Large intestine (tissue), 3 donors: Measurements from ENCODE around the gene DHRSX. TPM values are rescaled to one million over a fixed set of nuclear protein-coding genes. Genes with fewer than 3 reads are reported as not detected.
"Not testable (repeated sequence)": the region's sequence is repeated elsewhere in the genome, so short reads cannot be mapped to it uniquely, and the experiment has no call there.

Source experiments
- DNase-seq, 2 donors: peaks; one replicate each; pipeline versions ENCODE4 v3.0.0 to v3.0.0-alpha.2; 2013
- H3K27ac ChIP-seq: one replicate; pipeline ENCODE4 v1.5.1; 2013; ENCODE audit warnings: low read length
- H3K27me3 ChIP-seq: 2 replicates; pipeline ENCODE4 v1.6.1; 2013; ENCODE audit warnings: low read length; ENCODE audit not compliant: control insufficient read depth, insufficient read depth
- H3K36me3 ChIP-seq: 2 replicates; pipeline ENCODE4 v1.6.1; 2013; ENCODE audit warnings: low read length; ENCODE audit not compliant: control insufficient read depth, insufficient read depth
- H3K4me1 ChIP-seq: one replicate; pipeline ENCODE4 v1.6.1; 2013; ENCODE audit warnings: low read length; ENCODE audit not compliant: control insufficient read depth, insufficient read depth
- H3K4me3 ChIP-seq: one replicate; pipeline ENCODE4 v1.5.1; 2013; ENCODE audit warnings: low read length
- H3K9me3 ChIP-seq: one replicate; pipeline ENCODE4 v1.6.1; 2013; ENCODE audit warnings: mild to moderate bottlenecking, low read depth, low read length, moderate library complexity; ENCODE audit not compliant: control insufficient read depth
- WGBS: methylation state at CpG from one replicate; pipeline ENCODE4 v1.1.5; 2013; ENCODE audit warnings: low lambda C conversion rate; ENCODE audit not compliant: insufficient coverage; 5-methylcytosine and 5-hydroxymethylcytosine counted together
- polyA plus RNA-seq: library from polyadenylated mRNA; unstranded; fragments of 120-200 nt; gene quantifications from one replicate; pipeline ENCODE4 v1.2.1, GENCODE V29; 2013

The DHRSX gene
- polyA plus RNA-seq, 1 donor: 17.9 TPM

- Histone ChIP-seq H3K4me1 (no peaks in the 10 kb centered on the region), H3K36me3 (peaks cover 3% of the 10 kb centered on the region), H3K27me3 (no peaks in the 10 kb centered on the region), H3K9me3 (no peaks in the 10 kb centered on the region), H3K27ac (no peak overlapping the region), H3K4me3 (no peak overlapping the region)
- WGBS: no CpG with 5 or more reads among the region's 3 CpGs
- DNase-seq: no peak
These were observed 117.0 kb downstream of the DHRSX start for GRCh38 chrX:2383735-2384134.

- H3K9me3 ChIP-seq: no peaks in the 10 kb centered on the region
- H3K27me3 ChIP-seq: no peaks in the 10 kb centered on the region
- no peak overlapping the region for H3K4me3 ChIP-seq
- no peak for DNase-seq
- no peaks in the 10 kb centered on the region for H3K4me1 ChIP-seq
- no CpG with 5 or more reads among the region's 1 CpG for whole genome bisulfite sequencing
- H3K36me3 ChIP-seq: peaks cover 3% of the 10 kb centered on the region
- H3K27ac ChIP-seq: no peak overlapping the region
These were observed 117.6 kb downstream of the DHRSX start for GRCh38 chrX:2383144-2383543.

- not testable (repeated sequence) for H3K36me3 ChIP-seq, H3K4me3 ChIP-seq, DNase-seq, H3K27ac ChIP-seq, H3K9me3 ChIP-seq, H3K4me1 ChIP-seq, H3K27me3 ChIP-seq
- 100% methylated on average over 2 of the region's 3 CpGs for WGBS
These were observed 118.2 kb downstream of the DHRSX start for GRCh38 chrX:2382433-2383048.

GRCh38 chrX:2376166-2376565, 124.6 kb downstream of the DHRSX start:
- peaks cover 2% of the 10 kb centered on the region for H3K36me3 ChIP-seq
- no peak overlapping the region for H3K27ac ChIP-seq
- H3K9me3 ChIP-seq: no peaks in the 10 kb centered on the region
- H3K4me1 ChIP-seq: no peaks in the 10 kb centered on the region
- WGBS: no CpG with 5 or more reads among the region's 6 CpGs
- DNase-seq: no peak
- H3K27me3 ChIP-seq: no peaks in the 10 kb centered on the region
- no peak overlapping the region for H3K4me3 ChIP-seq

GRCh38 chrX:2374086-2374485, 126.7 kb downstream of the DHRSX start:
- no peak for DNase-seq
- Histone ChIP-seq H3K9me3 (no peaks in the 10 kb centered on the region), H3K27me3 (no peaks in the 10 kb centered on the region), H3K4me1 (no peaks in the 10 kb centered on the region), H3K4me3 (no peak overlapping the region), H3K36me3 (peaks cover 2% of the 10 kb centered on the region), H3K27ac (no peak overlapping the region)
- WGBS: no CpG with 5 or more reads among the region's 4 CpGs

- H3K36me3 ChIP-seq: peaks cover 2% of the 10 kb centered on the region
- WGBS: 100% methylated on average over 1 of the region's 8 CpGs
- H3K27ac ChIP-seq: no peak overlapping the region
- no peak for DNase-seq
- H3K27me3 ChIP-seq: no peaks in the 10 kb centered on the region
- H3K4me1 ChIP-seq: no peaks in the 10 kb centered on the region
- no peaks in the 10 kb centered on the region for H3K9me3 ChIP-seq
- H3K4me3 ChIP-seq: no peak overlapping the region
These were observed 127.2 kb downstream of the DHRSX start for GRCh38 chrX:2373615-2374014.

GRCh38 chrX:2371026-2371711, 129.6 kb downstream of the DHRSX start:
- Histone ChIP-seq H3K4me1 (no peaks in the 10 kb centered on the region), H3K4me3 (no peak overlapping the region), H3K27ac (no peak overlapping the region), H3K9me3 (no peaks in the 10 kb centered on the region), H3K36me3 (peaks cover 2% of the 10 kb centered on the region), H3K27me3 (no peaks in the 10 kb centered on the region)
- DNase-seq: no peak
- 87% methylated on average over 16 of the region's 20 CpGs for WGBS

GRCh38 chrX:2370456-2370855, 130.3 kb downstream of the DHRSX start:
- H3K9me3 ChIP-seq: no peaks in the 10 kb centered on the region
- WGBS: no CpG with 5 or more reads among the region's 8 CpGs
- no peak overlapping the region for H3K27ac ChIP-seq
- DNase-seq: no peak
- peaks cover 2% of the 10 kb centered on the region for H3K36me3 ChIP-seq
- H3K27me3 ChIP-seq: no peaks in the 10 kb centered on the region
- H3K4me3 ChIP-seq: no peak overlapping the region
- no peaks in the 10 kb centered on the region for H3K4me1 ChIP-seq

GRCh38 chrX:2369206-2369605, 131.6 kb downstream of the DHRSX start:
- Histone ChIP-seq H3K4me1 (no peaks in the 10 kb centered on the region), H3K4me3 (no peak overlapping the region), H3K27ac (no peak overlapping the region), H3K36me3 (peaks cover 2% of the 10 kb centered on the region), H3K27me3 (no peaks in the 10 kb centered on the region), H3K9me3 (no peaks in the 10 kb centered on the region)
- no peak for DNase-seq
- 60% methylated on average over 1 of the region's 5 CpGs for WGBS

GRCh38 chrX:2360731-2361130, 140.0 kb downstream of the DHRSX start:
- no peak for DNase-seq
- no peak overlapping the region for H3K27ac ChIP-seq
- no peaks in the 10 kb centered on the region for H3K36me3 ChIP-seq
- no peaks in the 10 kb centered on the region for H3K27me3 ChIP-seq
- no peaks in the 10 kb centered on the region for H3K9me3 ChIP-seq
- no peaks in the 10 kb centered on the region for H3K4me1 ChIP-seq
- no CpG with 5 or more reads among the region's 9 CpGs for WGBS
- H3K4me3 ChIP-seq: no peak overlapping the region

- not testable (repeated sequence) for H3K27me3 ChIP-seq, H3K27ac ChIP-seq, H3K9me3 ChIP-seq, H3K4me3 ChIP-seq, H3K4me1 ChIP-seq, DNase-seq, H3K36me3 ChIP-seq
- 33% methylated on average over 1 of the region's 4 CpGs for WGBS
These were observed 141.3 kb downstream of the DHRSX start for GRCh38 chrX:2359522-2359921.
